PC-3 (cell line): ENCODE data around the gene UGT1A8. TPM values are rescaled to one million over a fixed set of nuclear protein-coding genes. Genes with fewer than 3 reads are reported as not detected.

ENCODE experiments used
- ATAC-seq: fragments of 200-7000 bp; cut with Tn5 transposase; 2 replicates; pipeline ENCODE4 v1.9.1; 2020; ENCODE audit warnings: mild to moderate bottlenecking, moderate library complexity
- BruUV-seq: library from RNA; stranded (reverse); fragments of 400-500 nt; replicated peaks from 2 replicates; lab custom pipeline; 2021; lab: Mats Ljungman, UMichigan
- CTCF ChIA-PET: fragments of 300-600 bp; sonication (Branson Sonifier 250); formaldehyde crosslinking; loops from one replicate; lab custom pipeline; 2022; ENCODE audit warnings: antibody characterized with exemption; lab: Charles Lee
- POLR2A ChIA-PET: fragments of 300-600 bp; sonication (Branson Sonifier 250); formaldehyde crosslinking; loops from one replicate; lab custom pipeline; 2022; ENCODE audit warnings: antibody characterized with exemption; ENCODE audit not compliant: unreplicated experiment; lab: Charles Lee
- DNase-seq: peaks from one replicate; pipeline ENCODE4 v3.0.0-alpha.2; 2015
- H2AFZ ChIP-seq: fragments of 300-600 bp; sonication (generic); 2 replicates; pipeline ENCODE4 v1.6.0; 2016; ENCODE audit warnings: antibody characterized with exemption, low read length
- H3F3A ChIP-seq: fragments of 300-600 bp; sonication (generic); one replicate; pipeline ENCODE4 v1.6.0; 2017; ENCODE audit warnings: antibody characterized with exemption, low read length, control low read depth, mild to moderate bottlenecking; ENCODE audit not compliant: unreplicated experiment
- H3K27ac ChIP-seq: fragments of 300-600 bp; sonication (generic); 2 replicates; pipeline ENCODE4 v1.5.1; 2016; ENCODE audit warnings: mild to moderate bottlenecking, low read length
- H3K27me3 ChIP-seq: fragments of 300-600 bp; sonication (generic); 2 replicates; pipeline ENCODE4 v1.6.1; 2016; ENCODE audit warnings: low read length, mixed read lengths
- H3K36me3 ChIP-seq: fragments of 300-600 bp; sonication (generic); 2 replicates; pipeline ENCODE4 v1.6.1; 2016; ENCODE audit warnings: low read depth, mixed run types, low read length, mixed read lengths
- H3K4me1 ChIP-seq: fragments of 300-600 bp; sonication (generic); 2 replicates; pipeline ENCODE4 v1.5.1; 2016; ENCODE audit warnings: low read length; ENCODE audit not compliant: insufficient read depth
- H3K4me2 ChIP-seq: fragments of 300-600 bp; sonication (generic); 2 replicates; pipeline ENCODE4 v1.6.0; 2016; ENCODE audit warnings: low read length
- H3K4me3 ChIP-seq: fragments of 300-600 bp; sonication (generic); 2 replicates; pipeline ENCODE4 v1.5.1; 2016; ENCODE audit warnings: mild to moderate bottlenecking, low read length, mixed read lengths
- H3K79me2 ChIP-seq: fragments of 300-600 bp; sonication (generic); 2 replicates; pipeline ENCODE4 v1.6.1; 2017; ENCODE audit warnings: low read length, mixed read lengths
- H3K9ac ChIP-seq: fragments of 300-600 bp; sonication (generic); 2 replicates; pipeline ENCODE4 v1.6.0; 2016; ENCODE audit warnings: mild to moderate bottlenecking, low read length
- H3K9me2 ChIP-seq: fragments of 300-600 bp; sonication (generic); replicated peaks from 2 replicates; pipeline ENCODE4 v1.6.1; 2016; ENCODE audit warnings: mixed run types, low read length, mixed read lengths
- H3K9me3 ChIP-seq: fragments of 300-600 bp; sonication (generic); 2 replicates; pipeline ENCODE4 v1.6.1; 2016; ENCODE audit warnings: low read length, mixed read lengths
- H4K20me1 ChIP-seq: fragments of 300-600 bp; sonication (generic); 2 replicates; pipeline ENCODE4 v1.6.1; 2016; ENCODE audit warnings: low read length, mixed read lengths
- EZH2 ChIP-seq: fragments of 300-600 bp; sonication (generic); IDR thresholded peaks from one replicate; pipeline ENCODE4 v1.6.1; 2017; ENCODE audit warnings: antibody characterized with exemption, mild to moderate bottlenecking, low read length; ENCODE audit not compliant: unreplicated experiment
- EZH2phosphoT487 ChIP-seq: fragments of 300-600 bp; sonication (generic); IDR thresholded peaks from 2 replicates; pipeline ENCODE4 v1.6.1; 2018; ENCODE audit warnings: mild to moderate bottlenecking, antibody characterized with exemption, low read length, borderline replicate concordance
- intact Hi-C: fragments of 100-400 bp; cut with micrococcal nuclease; formaldehyde crosslinking; loops from 2 replicates; pipeline ENCODE4 v1.9.0; 2023
- total RNA-seq: library from RNA; depleted of rRNA; stranded (reverse); fragments of >200 nt; gene quantifications from 2 replicates; pipeline ENCODE4 v1.2.3, GENCODE V29; 2014
- TF ChIP-seq, protein P1 (sequence below): fragments of 300-600 bp; sonication (generic); conservative IDR thresholded peaks from 2 replicates; pipeline ENCODE4 v1.5.1; 2017; ENCODE audit warnings: antibody characterized with exemption, low read depth, mild to moderate bottlenecking, low read length

Gene UGT1A8
- total RNA-seq, 1 experiment from 2014 or later = not detected

GRCh38 chr2:233597522-233597921, 19.9 kb upstream of the UGT1A8 start:
- ChIA-PET CTCF (no interaction called here), POLR2A (no interaction called here)
- Histone ChIP-seq H3K79me2 (no peaks in the 10 kb centered on the region), H2AFZ (no peak overlapping the region), H3K36me3 (no peaks in the 10 kb centered on the region), H3K27me3 (no peaks in the 10 kb centered on the region), H3K4me2 (no peak overlapping the region), H3K9ac (no peak overlapping the region), H3K4me1 (no peaks in the 10 kb centered on the region), H3K9me2 (no peaks in the 10 kb centered on the region), H3K4me3 (no peak overlapping the region), H3F3A (no peaks in the 10 kb centered on the region), H4K20me1 (no peaks in the 10 kb centered on the region), H3K27ac (no peak overlapping the region), H3K9me3 (0 out of 2 replicates have a peak, but pooled peaks cover under 1% of the 10 kb centered on the region)
- no TSS peak for BruUV-seq
- TF ChIP-seq EZH2 = no peak
- TF ChIP-seq EZH2phosphoT487 = no peak
- TF ChIP-seq, protein P1, sequence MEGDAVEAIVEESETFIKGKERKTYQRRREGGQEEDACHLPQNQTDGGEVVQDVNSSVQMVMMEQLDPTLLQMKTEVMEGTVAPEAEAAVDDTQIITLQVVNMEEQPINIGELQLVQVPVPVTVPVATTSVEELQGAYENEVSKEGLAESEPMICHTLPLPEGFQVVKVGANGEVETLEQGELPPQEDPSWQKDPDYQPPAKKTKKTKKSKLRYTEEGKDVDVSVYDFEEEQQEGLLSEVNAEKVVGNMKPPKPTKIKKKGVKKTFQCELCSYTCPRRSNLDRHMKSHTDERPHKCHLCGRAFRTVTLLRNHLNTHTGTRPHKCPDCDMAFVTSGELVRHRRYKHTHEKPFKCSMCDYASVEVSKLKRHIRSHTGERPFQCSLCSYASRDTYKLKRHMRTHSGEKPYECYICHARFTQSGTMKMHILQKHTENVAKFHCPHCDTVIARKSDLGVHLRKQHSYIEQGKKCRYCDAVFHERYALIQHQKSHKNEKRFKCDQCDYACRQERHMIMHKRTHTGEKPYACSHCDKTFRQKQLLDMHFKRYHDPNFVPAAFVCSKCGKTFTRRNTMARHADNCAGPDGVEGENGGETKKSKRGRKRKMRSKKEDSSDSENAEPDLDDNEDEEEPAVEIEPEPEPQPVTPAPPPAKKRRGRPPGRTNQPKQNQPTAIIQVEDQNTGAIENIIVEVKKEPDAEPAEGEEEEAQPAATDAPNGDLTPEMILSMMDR = no peak
- intact Hi-C loops = no loop called here
- no peak for ATAC-seq
- DNase-seq = no peak

DNA sequence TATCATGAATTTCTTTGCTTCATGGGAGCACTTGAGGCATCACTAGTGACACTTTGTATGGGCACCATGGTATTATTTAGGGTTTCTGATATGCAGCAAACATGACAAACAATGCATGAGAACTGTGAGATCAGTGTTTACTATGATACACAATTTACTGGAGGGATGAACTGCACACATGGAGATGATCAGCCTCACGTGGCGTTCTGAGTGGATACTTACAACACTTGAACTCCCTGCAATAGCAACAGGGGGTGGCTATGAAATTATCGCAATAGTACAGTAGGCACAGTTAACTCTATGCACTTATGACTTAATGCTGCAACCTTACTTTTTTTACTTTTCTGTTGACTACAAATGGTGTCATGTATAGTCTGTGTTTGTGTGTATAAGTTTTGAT, 18.5 kb upstream of the UGT1A8 start:
- DNase-seq (no peak), ATAC-seq (no peak)
- no peaks in the 10 kb centered on the region for H3F3A ChIP-seq
- POLR2A ChIA-PET = no interaction called here
- no TSS peak for BruUV-seq
- no peak overlapping the region for H3K9ac ChIP-seq
- TF ChIP-seq EZH2 = no peak
- TF ChIP-seq EZH2phosphoT487 = no peak
- TF ChIP-seq, protein P1 = no peak
- no peaks in the 10 kb centered on the region for H3K9me2 ChIP-seq
- no peaks in the 10 kb centered on the region for H3K36me3 ChIP-seq
- CTCF ChIA-PET = no interaction called here
- H3K79me2 ChIP-seq = no peaks in the 10 kb centered on the region
- no peak overlapping the region for H3K4me2 ChIP-seq
- H3K9me3 ChIP-seq = 0 out of 2 replicates have a peak, but pooled peaks cover 4% of the 10 kb centered on the region
- H3K27ac ChIP-seq = no peak overlapping the region
- intact Hi-C loops = no loop called here
- no peak overlapping the region for H3K4me3 ChIP-seq
- no peaks in the 10 kb centered on the region for H3K27me3 ChIP-seq
- H4K20me1 ChIP-seq = no peaks in the 10 kb centered on the region
- H2AFZ ChIP-seq = no peak overlapping the region
- no peaks in the 10 kb centered on the region for H3K4me1 ChIP-seq

GRCh38 chr2:233600386-233600785, 17.0 kb upstream of the UGT1A8 start:
- H3K27ac ChIP-seq = no peak overlapping the region
- ChIA-PET POLR2A (interaction anchor here (0.5 kb wide), 1 partner anchor 33 kb away, joined by 3 read pairs; no protein-coding TSS in a partner anchor), CTCF (no interaction called here)
- no peaks in the 10 kb centered on the region for H3K27me3 ChIP-seq
- no peaks in the 10 kb centered on the region for H3K36me3 ChIP-seq
- no peaks in the 10 kb centered on the region for H3K79me2 ChIP-seq
- H3K9me3 ChIP-seq = 0 out of 2 replicates have a peak, but pooled peaks cover 4% of the 10 kb centered on the region
- H3K9me2 ChIP-seq = no peaks in the 10 kb centered on the region
- TF ChIP-seq EZH2phosphoT487 = no peak
- TF ChIP-seq, protein P1 = no peak
- no peak for TF ChIP-seq EZH2
- H3K9ac ChIP-seq = no peak overlapping the region
- no TSS peak for BruUV-seq
- intact Hi-C loops = no loop called here
- no peak overlapping the region for H3K4me2 ChIP-seq
- DNase-seq (no peak), ATAC-seq (no peak)
- no peaks in the 10 kb centered on the region for H4K20me1 ChIP-seq
- no peak overlapping the region for H2AFZ ChIP-seq
- H3F3A ChIP-seq = no peaks in the 10 kb centered on the region
- no peak overlapping the region for H3K4me3 ChIP-seq
- no peaks in the 10 kb centered on the region for H3K4me1 ChIP-seq
